Measurements from ENCODE around the gene RIIAD1.
"Not testable (repeated sequence)": the region's sequence is repeated elsewhere in the genome, so short reads cannot be mapped to it uniquely, and the experiment has no call there.

The RIIAD1 gene

GRCh38 chr1:151733126-151733525, 11.8 kb downstream of the RIIAD1 start:
- Histone ChIP-seq H3K36me3 (ENCODE audit: control insufficient read depth, insufficient read depth, low read length) (no peaks in the 10 kb centered on the region), H3K27me3 (ENCODE audit: control insufficient read depth, insufficient read depth, low read length, poor library complexity, severe bottlenecking) (peaks cover 1% of the 10 kb centered on the region), H3K9me3 (ENCODE audit: control insufficient read depth, low read length) (peaks cover 2% of the 10 kb centered on the region), H3K4me3 (ENCODE audit: insufficient read depth, low read depth, low read length) (no peak overlapping the region), H3K4me1 (ENCODE audit: control insufficient read depth, insufficient read depth, low read length) (peaks cover 17% of the 10 kb centered on the region), H3K27ac (ENCODE audit: insufficient read depth, low read depth, low read length, poor library complexity, severe bottlenecking) (no peak overlapping the region)
- WGBS, 2 experiments: 89 to 91% methylated on average over 3 of the region's 3 CpGs

GRCh38 chr1:151733995-151734394, 12.7 kb downstream of the RIIAD1 start:
- not testable (repeated sequence) for H3K9me3 ChIP-seq (ENCODE audit: control insufficient read depth, low read length); H3K4me3 ChIP-seq (ENCODE audit: insufficient read depth, low read depth, low read length); H3K36me3 ChIP-seq (ENCODE audit: control insufficient read depth, insufficient read depth, low read length); H3K4me1 ChIP-seq (ENCODE audit: control insufficient read depth, insufficient read depth, low read length); H3K27me3 ChIP-seq (ENCODE audit: control insufficient read depth, insufficient read depth, low read length, poor library complexity, severe bottlenecking); H3K27ac ChIP-seq (ENCODE audit: insufficient read depth, low read depth, low read length, poor library complexity, severe bottlenecking)
- WGBS, 2 experiments: 89 to 93% methylated on average over 9 of the region's 9 CpGs

GRCh38 chr1:151737026-151737425, 15.7 kb downstream of the RIIAD1 start:
- Histone ChIP-seq H3K27ac (ENCODE audit: insufficient read depth, low read depth, low read length, poor library complexity, severe bottlenecking) (no peak overlapping the region), H3K4me1 (ENCODE audit: control insufficient read depth, insufficient read depth, low read length) (no peaks in the 10 kb centered on the region), H3K4me3 (ENCODE audit: insufficient read depth, low read depth, low read length) (no peak overlapping the region), H3K27me3 (ENCODE audit: control insufficient read depth, insufficient read depth, low read length, poor library complexity, severe bottlenecking) (no peaks in the 10 kb centered on the region), H3K36me3 (ENCODE audit: control insufficient read depth, insufficient read depth, low read length) (no peaks in the 10 kb centered on the region), H3K9me3 (ENCODE audit: control insufficient read depth, low read length) (peaks cover 2% of the 10 kb centered on the region)
- whole genome bisulfite sequencing, 2 experiments: 70 to 73% methylated on average over 2 of the region's 2 CpGs

- Histone ChIP-seq H3K36me3 (ENCODE audit: control insufficient read depth, insufficient read depth, low read length) (no peaks in the 10 kb centered on the region), H3K27me3 (ENCODE audit: control insufficient read depth, insufficient read depth, low read length, poor library complexity, severe bottlenecking) (no peaks in the 10 kb centered on the region), H3K9me3 (ENCODE audit: control insufficient read depth, low read length) (peaks cover 2% of the 10 kb centered on the region), H3K27ac (ENCODE audit: insufficient read depth, low read depth, low read length, poor library complexity, severe bottlenecking) (no peak overlapping the region), H3K4me3 (ENCODE audit: insufficient read depth, low read depth, low read length) (no peak overlapping the region), H3K4me1 (ENCODE audit: control insufficient read depth, insufficient read depth, low read length) (no peaks in the 10 kb centered on the region)
Measured at GRCh38 chr1:151737479-151737878, 16.2 kb downstream of the RIIAD1 start.

- Histone ChIP-seq H3K4me1 (ENCODE audit: control insufficient read depth, insufficient read depth, low read length) (no peaks in the 10 kb centered on the region), H3K27ac (ENCODE audit: insufficient read depth, low read depth, low read length, poor library complexity, severe bottlenecking) (no peak overlapping the region), H3K36me3 (ENCODE audit: control insufficient read depth, insufficient read depth, low read length) (no peaks in the 10 kb centered on the region), H3K9me3 (ENCODE audit: control insufficient read depth, low read length) (peaks cover 2% of the 10 kb centered on the region), H3K27me3 (ENCODE audit: control insufficient read depth, insufficient read depth, low read length, poor library complexity, severe bottlenecking) (peaks cover 4% of the 10 kb centered on the region), H3K4me3 (ENCODE audit: insufficient read depth, low read depth, low read length) (no peak overlapping the region)
- WGBS, 2 experiments: 83% methylated on average over 3 of the region's 3 CpGs
Measured at GRCh38 chr1:151739590-151740355, 18.5 kb downstream of the RIIAD1 start.

- Histone ChIP-seq H3K9me3 (ENCODE audit: control insufficient read depth, low read length) (peaks cover 2% of the 10 kb centered on the region), H3K27me3 (ENCODE audit: control insufficient read depth, insufficient read depth, low read length, poor library complexity, severe bottlenecking) (peaks cover 4% of the 10 kb centered on the region), H3K4me3 (ENCODE audit: insufficient read depth, low read depth, low read length) (no peak overlapping the region), H3K36me3 (ENCODE audit: control insufficient read depth, insufficient read depth, low read length) (no peaks in the 10 kb centered on the region), H3K4me1 (ENCODE audit: control insufficient read depth, insufficient read depth, low read length) (no peaks in the 10 kb centered on the region), H3K27ac (ENCODE audit: insufficient read depth, low read depth, low read length, poor library complexity, severe bottlenecking) (no peak overlapping the region)
- 92 to 93% methylated on average over 4 of the region's 4 CpGs for WGBS, 2 experiments
Measured at GRCh38 chr1:151741516-151741915, 20.2 kb downstream of the RIIAD1 start.

- Histone ChIP-seq H3K9me3 (ENCODE audit: control insufficient read depth, low read length) (no peaks in the 10 kb centered on the region), H3K4me3 (ENCODE audit: insufficient read depth, low read depth, low read length) (no peak overlapping the region), H3K4me1 (ENCODE audit: control insufficient read depth, insufficient read depth, low read length) (no peaks in the 10 kb centered on the region), H3K27ac (ENCODE audit: insufficient read depth, low read depth, low read length, poor library complexity, severe bottlenecking) (no peak overlapping the region), H3K36me3 (ENCODE audit: control insufficient read depth, insufficient read depth, low read length) (peaks cover 6% of the 10 kb centered on the region), H3K27me3 (ENCODE audit: control insufficient read depth, insufficient read depth, low read length, poor library complexity, severe bottlenecking) (no peaks in the 10 kb centered on the region)
- WGBS, 2 experiments: 84 to 90% methylated on average over 1 of the region's 1 CpG
Measured at GRCh38 chr1:151756291-151756690, 35.0 kb downstream of the RIIAD1 start.

GRCh38 chr1:151759241-151759640, 37.9 kb downstream of the RIIAD1 start:
- H3K27ac ChIP-seq (ENCODE audit: insufficient read depth, low read depth, low read length, poor library complexity, severe bottlenecking): no peak overlapping the region
- H3K9me3 ChIP-seq (ENCODE audit: control insufficient read depth, low read length): no peaks in the 10 kb centered on the region
- H3K27me3 ChIP-seq (ENCODE audit: control insufficient read depth, insufficient read depth, low read length, poor library complexity, severe bottlenecking): no peaks in the 10 kb centered on the region
- peaks cover 3% of the 10 kb centered on the region for H3K4me1 ChIP-seq (ENCODE audit: control insufficient read depth, insufficient read depth, low read length)
- peaks cover 6% of the 10 kb centered on the region for H3K36me3 ChIP-seq (ENCODE audit: control insufficient read depth, insufficient read depth, low read length)
- no peak overlapping the region for H3K4me3 ChIP-seq (ENCODE audit: insufficient read depth, low read depth, low read length)

GRCh38 chr1:151760597-151761385, 39.5 kb downstream of the RIIAD1 start:
- H3K4me1 ChIP-seq (ENCODE audit: control insufficient read depth, insufficient read depth, low read length): peaks cover 3% of the 10 kb centered on the region
- no peak overlapping the region for H3K4me3 ChIP-seq (ENCODE audit: insufficient read depth, low read depth, low read length)
- no peak overlapping the region for H3K27ac ChIP-seq (ENCODE audit: insufficient read depth, low read depth, low read length, poor library complexity, severe bottlenecking)
- H3K27me3 ChIP-seq (ENCODE audit: control insufficient read depth, insufficient read depth, low read length, poor library complexity, severe bottlenecking): no peaks in the 10 kb centered on the region
- no peaks in the 10 kb centered on the region for H3K9me3 ChIP-seq (ENCODE audit: control insufficient read depth, low read length)
- H3K36me3 ChIP-seq (ENCODE audit: control insufficient read depth, insufficient read depth, low read length): peaks cover 6% of the 10 kb centered on the region
- 82 to 93% methylated on average over 5 to 7 of the region's 7 CpGs for WGBS, 2 experiments
